ENCODE results near the gene TNFAIP3. TPM values are rescaled to one million over a fixed set of nuclear protein-coding genes. Genes with fewer than 3 reads are reported as not detected.
A peak's percentile ranks its signal among the peaks of the same experiment; 100 is the strongest.

The TNFAIP3 gene
- total RNA-seq, 2 experiments from 2014 or later, result 3,816 to 3,885 TPM

- H3K4me3 ChIP-seq (ENCODE audit: low read length), result peak overlapping the region; percentile 90
- H3K27me3 ChIP-seq (ENCODE audit: control insufficient read depth in 1 of 2, insufficient read depth in 2 of 2, low read length in 2 of 2), result no peaks in the 10 kb centered on the region
- peak overlapping the region; percentile 96 to 98 for H3K27ac ChIP-seq (ENCODE audit: low read depth in 1 of 2, low read length in 2 of 2)
- no peak for TF ChIP-seq CTCF (IDR thresholded peaks at IDR 0.05)
- ChIA-PET POLR2A (interaction anchor here (0.6 to 8.4 kb wide), 31 partner anchors 9 to 1578 kb away, joined by 3 to 141 read pairs (median 9); partner anchors contain the start of genes BCLAF1 and CCDC28A), CTCF (interaction anchor here (0.6 to 5.6 kb wide), 31 partner anchors 10 to 237 kb away, joined by 3 to 65 read pairs (median 5); no protein-coding TSS in a partner anchor)
- DNase-seq (peak in 13 of 14 experiments; percentile 26 to 81 (median 42)), ATAC-seq (ENCODE audit: poor library complexity) (no peak)
- H3K27ac Mint-ChIP-seq, result peak overlapping the region; percentile 95
- peaks cover 69% of the 10 kb centered on the region for H3K4me1 Mint-ChIP-seq (ENCODE audit: low read depth)
- H3K36me3 ChIP-seq (ENCODE audit: insufficient read depth, low read length), result peaks cover 18% of the 10 kb centered on the region
- no peaks in the 10 kb centered on the region for H3K9me3 Mint-ChIP-seq
- peaks cover 4% of the 10 kb centered on the region for H3K27me3 Mint-ChIP-seq
- peaks cover 36% of the 10 kb centered on the region for H3K4me1 ChIP-seq (ENCODE audit: insufficient read depth, low read length)
- peaks cover 78% of the 10 kb centered on the region for H3K36me3 Mint-ChIP-seq (ENCODE audit: low read depth)
- H3K9me3 ChIP-seq (ENCODE audit: control insufficient read depth in 1 of 2, insufficient read depth in 1 of 2, low read length in 2 of 2), result no peaks in the 10 kb centered on the region
- peak overlapping the region; percentile 96 for H3K4me3 Mint-ChIP-seq
- intact Hi-C loops (cut with DNase I, micrococcal nuclease), result loop anchor here (1.0 to 5.0 kb wide), 7 partner anchors 15 to 161 kb away; no protein-coding TSS in a partner anchor
These were observed 838 bp downstream of the TNFAIP3 start for GRCh38 chr6:137867685-137868509.

GRCh38 chr6:137868721-137869548, 1.9 kb downstream of the TNFAIP3 start:
- H3K4me1 ChIP-seq (ENCODE audit: insufficient read depth, low read length), result peaks cover 36% of the 10 kb centered on the region
- H3K27ac ChIP-seq (ENCODE audit: low read depth in 1 of 2, low read length in 2 of 2), result peak overlapping the region; percentile 96 to 98
- intact Hi-C loops (cut with DNase I, micrococcal nuclease), result loop anchor here in 1 of 2 experiments (2.0 to 5.0 kb wide), 2 partner anchors 14 to 78 kb away; no protein-coding TSS in a partner anchor
- peaks cover 79% of the 10 kb centered on the region for H3K4me1 Mint-ChIP-seq (ENCODE audit: low read depth)
- POLR2A ChIA-PET, result interaction anchor here (0.6 to 8.4 kb wide), 21 partner anchors 8 to 1579 kb away, joined by 3 to 141 read pairs (median 17); partner anchors contain the start of genes BCLAF1 and CCDC28A
- H3K36me3 Mint-ChIP-seq (ENCODE audit: low read depth), result peaks cover 89% of the 10 kb centered on the region
- no peaks in the 10 kb centered on the region for H3K9me3 ChIP-seq (ENCODE audit: control insufficient read depth in 1 of 2, insufficient read depth in 1 of 2, low read length in 2 of 2)
- no peaks in the 10 kb centered on the region for H3K27me3 ChIP-seq (ENCODE audit: control insufficient read depth in 1 of 2, insufficient read depth in 2 of 2, low read length in 2 of 2)
- peak overlapping the region; percentile 95 for H3K27ac Mint-ChIP-seq
- CTCF ChIA-PET, result interaction anchor here (1.6 to 5.6 kb wide), 6 partner anchors 13 to 162 kb away, joined by 4 to 65 read pairs (median 13); no protein-coding TSS in a partner anchor
- no peak for TF ChIP-seq CTCF (IDR thresholded peaks at IDR 0.05)
- H3K27me3 Mint-ChIP-seq, result peaks cover 4% of the 10 kb centered on the region
- H3K4me3 ChIP-seq (ENCODE audit: low read length), result peak overlapping the region; percentile 90
- DNase-seq, result peak in 3 of 14 experiments; percentile 45 to 56 (median 54)
- H3K9me3 Mint-ChIP-seq, result no peaks in the 10 kb centered on the region
- peaks cover 28% of the 10 kb centered on the region for H3K36me3 ChIP-seq (ENCODE audit: insufficient read depth, low read length)
- no peak for ATAC-seq (ENCODE audit: poor library complexity)
- H3K4me3 Mint-ChIP-seq, result peak overlapping the region; percentile 96

All from CD4-positive, alpha-beta T cell (primary cell).